NCI-H1694 (cell line): ENCODE data around the gene NCOA7.
A peak's percentile ranks its signal among the peaks of the same experiment; 100 is the strongest.

Experiments
- DNase-seq: peaks from one replicate; lab custom pipeline; 2025; lab: John Stamatoyannopoulos, UW

Gene NCOA7

GRCh38 chr6:125811259-125811658 lies 20.5 kb downstream of the NCOA7 start:
- DNase-seq = no peak

- DNase-seq = peak; percentile 13
Measured at GRCh38 chr6:125812394-125813292, 21.9 kb downstream of the NCOA7 start.

- no peak for DNase-seq
Measured at GRCh38 chr6:125814481-125814880, 23.7 kb downstream of the NCOA7 start.

- no peak for DNase-seq
Measured at GRCh38 chr6:125815080-125815910, 24.5 kb downstream of the NCOA7 start.

- DNase-seq = no peak
Measured at GRCh38 chr6:125816828-125817280, 26.1 kb downstream of the NCOA7 start.

- no peak for DNase-seq
Measured at GRCh38 chr6:125818225-125818657, 27.5 kb downstream of the NCOA7 start.

- DNase-seq = no peak
Measured at GRCh38 chr6:125818772-125819260, 28.1 kb downstream of the NCOA7 start.

- no peak for DNase-seq
Measured at GRCh38 chr6:125819535-125820326, 29.0 kb downstream of the NCOA7 start.

- no peak for DNase-seq
Measured at GRCh38 chr6:125821825-125822281, 31.1 kb downstream of the NCOA7 start.

GRCh38 chr6:125823180-125823579 lies 32.4 kb downstream of the NCOA7 start:
- DNase-seq = no peak

GRCh38 chr6:125824946-125825771 lies 34.4 kb downstream of the NCOA7 start:
- DNase-seq = peak; percentile 3

- DNase-seq = no peak
Measured at GRCh38 chr6:125826695-125827463, 36.1 kb downstream of the NCOA7 start.

- DNase-seq = no peak
Measured at GRCh38 chr6:125827788-125828320, 37.1 kb downstream of the NCOA7 start.

GRCh38 chr6:125828476-125829039 lies 37.8 kb downstream of the NCOA7 start:
- no peak for DNase-seq

GRCh38 chr6:125829433-125829832 lies 38.7 kb downstream of the NCOA7 start:
- no peak for DNase-seq

GRCh38 chr6:125831659-125832058 lies 40.9 kb downstream of the NCOA7 start:
- no peak for DNase-seq

- DNase-seq = no peak
Measured at GRCh38 chr6:125832391-125833117, 41.8 kb downstream of the NCOA7 start.

GRCh38 chr6:125834348-125834747 lies 43.6 kb downstream of the NCOA7 start:
- DNase-seq = no peak
